HepG2 (cell line): ENCODE data around the gene SIRT5. TPM values are rescaled to one million over a fixed set of nuclear protein-coding genes. Genes with fewer than 3 reads are reported as not detected.

ENCODE experiments used
- ARID2 ChIP-seq: sonication (generic); formaldehyde crosslinking; IDR thresholded peaks from 2 replicates; pipeline ENCODE4 v1.8.1; 2022; ENCODE audit warnings: mild to moderate bottlenecking, missing genetic modification reagents, borderline replicate concordance
- ATF3 ChIP-seq: sonication (generic); formaldehyde crosslinking; IDR thresholded peaks from 2 replicates; pipeline ENCODE4 v1.4.0; 2020; ENCODE audit warnings: missing genetic modification reagents
- GATA4 ChIP-seq: sonication (generic); IDR thresholded peaks from 2 replicates; pipeline ENCODE4 v1.6.1; 2016; ENCODE audit warnings: antibody characterized with exemption, low read depth, borderline replicate concordance
- MATR3 ChIP-seq: sonication (generic); formaldehyde crosslinking; IDR thresholded peaks from 2 replicates; pipeline ENCODE4 v1.4.0; 2020; ENCODE audit warnings: missing genetic modification reagents
- MNT ChIP-seq: fragments of 450-650 bp; IDR thresholded peaks from 2 replicates; pipeline ENCODE4 v1.6.1; 2016
- SOX5 ChIP-seq: IDR thresholded peaks from 2 replicates; pipeline ENCODE4 v1.6.1; 2016; ENCODE audit warnings: borderline replicate concordance
- SP140L ChIP-seq: sonication (generic); formaldehyde crosslinking; IDR thresholded peaks from 2 replicates; pipeline ENCODE4 v1.4.0; 2020; ENCODE audit warnings: missing genetic modification reagents, borderline replicate concordance
- THAP9 ChIP-seq: sonication (generic); formaldehyde crosslinking; IDR thresholded peaks from 2 replicates; pipeline ENCODE4; 2020; ENCODE audit warnings: missing genetic modification reagents, mild to moderate bottlenecking, borderline replicate concordance
- ZBTB37 ChIP-seq: sonication (generic); formaldehyde crosslinking; IDR thresholded peaks from 2 replicates; pipeline ENCODE4 v1.4.0; 2020; ENCODE audit warnings: mild to moderate bottlenecking, missing genetic modification reagents
- ZEB1 ChIP-seq: IDR thresholded peaks from 2 replicates; pipeline ENCODE4 v1.6.1; 2012; ENCODE audit warnings: mild to moderate bottlenecking, low read depth, inconsistent platforms; ENCODE audit not compliant: insufficient replicate concordance
- ZNF296 ChIP-seq: sonication (generic); formaldehyde crosslinking; conservative IDR thresholded peaks from 2 replicates; pipeline ENCODE4 v1.5.0; 2020; ENCODE audit warnings: mild to moderate bottlenecking, missing genetic modification reagents
- ZNF3 ChIP-seq: IDR thresholded peaks from 2 replicates; pipeline ENCODE4 v1.7.0; 2017; ENCODE audit warnings: inconsistent platforms
- ZNF569 ChIP-seq: sonication (generic); formaldehyde crosslinking; IDR thresholded peaks from 2 replicates; pipeline ENCODE4 v1.5.0; 2020; ENCODE audit warnings: mild to moderate bottlenecking, missing genetic modification reagents, moderate library complexity, borderline replicate concordance
- ZNF598 ChIP-seq: sonication (generic); formaldehyde crosslinking; IDR thresholded peaks from 2 replicates; pipeline ENCODE4 v1.5.1; 2020; ENCODE audit warnings: mild to moderate bottlenecking, missing genetic modification reagents, borderline replicate concordance
- ZNF607 ChIP-seq: sonication (generic); formaldehyde crosslinking; IDR thresholded peaks from 2 replicates; pipeline ENCODE4 v1.5.1; 2020; ENCODE audit warnings: missing genetic modification reagents, mild to moderate bottlenecking, borderline replicate concordance
- ZNF737 ChIP-seq: sonication (generic); formaldehyde crosslinking; IDR thresholded peaks from 2 replicates; pipeline ENCODE4 v1.5.0; 2020; ENCODE audit warnings: missing genetic modification reagents, mild to moderate bottlenecking, borderline replicate concordance
- ZNF772 ChIP-seq: sonication (generic); formaldehyde crosslinking; IDR thresholded peaks from 2 replicates; pipeline ENCODE4 v1.5.0; 2020; ENCODE audit warnings: mild to moderate bottlenecking, missing genetic modification reagents
- polyA plus RNA-seq, 8 experiments: library from polyadenylated mRNA; depleted of rRNA in 3 of 8; stranded (reverse) in 7 of 8; unstranded in 1 of 8; fragments of >200 nt; fragmentation: Illumina TruSeq in 4 of 8; extraction: Trizol in 4 of 8; gene quantifications; 2 replicates each; pipeline versions ENCODE4 v1.2.1 to v1.2.3, GENCODE V29; 2011 to 2016; ENCODE audit warnings: low read depth in 4 of 8, missing spikeins in 1 of 8, mixed read lengths in 1 of 8; ENCODE audit not compliant: insufficient read depth in 1 of 8
- total RNA-seq, 5 experiments: library from RNA; depleted of rRNA; stranded (reverse); fragments of >200 nt; fragmentation: Illumina TruSeq; extraction: Trizol; gene quantifications; 2 replicates each; pipeline ENCODE4 v1.2.3, GENCODE V29; 2016; ENCODE audit warnings: low read depth in 1 of 5

SIRT5 gene
- total and polyA plus RNA-seq, 2 of the 13 experiments (the other 11 are each of a cell fraction or from before 2014, with no cell fraction given) = 14.1 to 16.6 TPM

GRCh38 chr6:13574571-13575376, at the start of gene SIRT5 (continued):
- TF ChIP-seq SP140L (CRISPR knock-in tag) (peak; percentile 25; the same call in 1 of the 2 replicates), ZNF737 (CRISPR knock-in tag) (peak; percentile 78; the same call in 1 of the 2 replicates), ARID2 (peak; percentile 89; the same call in 1 of the 2 replicates), ZNF569 (no peak), ZNF296 (peak; percentile 84), ZNF772 (CRISPR knock-in tag) (peak; percentile 85), THAP9 (CRISPR knock-in tag) (peak; percentile 91), ZNF598 (CRISPR knock-in tag) (no peak; the same call in 1 of the 2 replicates), SOX5 (CRISPR knock-in tag) (peak; percentile 47), ZNF3 (CRISPR knock-in tag) (no peak), ZEB1 (peak; percentile 82), MNT (peak; percentile 32; the same call in 1 of the 2 replicates), GATA4 (peak; percentile 73; the same call in 1 of the 2 replicates), ATF3 (peak; percentile 9; the same call in 1 of the 2 replicates), MATR3 (CRISPR knock-in tag) (no peak), ZNF607 (CRISPR knock-in tag) (peak; percentile 89), ZBTB37 (CRISPR knock-in tag) (0 out of 2 replicates have a peak, but pooled peaks have one; percentile 31)
- TF ChIP-seq, all 625 proteins: peak for 392
